H7 (cell line): ENCODE measurements around the gene ARID4B. TPM values are rescaled to one million over a fixed set of nuclear protein-coding genes. Genes with fewer than 3 reads are reported as not detected.

Source experiments
- DNase-seq: peaks from one replicate; pipeline ENCODE4 v3.0.0; 2012
- H3K27me3 ChIP-seq: 2 replicates; pipeline ENCODE4 v1.6.0; 2011; ENCODE audit warnings: mild to moderate bottlenecking, low read length; ENCODE audit not compliant: control insufficient read depth, insufficient read depth
- H3K36me3 ChIP-seq: replicated peaks from 2 replicates; pipeline ENCODE4 v1.5.1; 2011; ENCODE audit warnings: low read length; ENCODE audit not compliant: control insufficient read depth, insufficient read depth
- H3K4me3 ChIP-seq: 2 replicates; pipeline ENCODE4 v1.5.1; 2011; ENCODE audit warnings: low read depth, mild to moderate bottlenecking, control low read depth, low read length, moderate library complexity; ENCODE audit not compliant: insufficient read depth
- total RNA-seq: library from RNA; depleted of rRNA; stranded (reverse); fragments of >200 nt; shearing (Covaris generic); gene quantifications from 2 replicates; pipeline ENCODE4 v1.2.3, GENCODE V29; 2014; rRNA removed

The ARID4B gene
- total RNA-seq, 1 experiment from 2014 or later, result 16.0 TPM

GRCh38 chr1:235124111-235124510 is 203.9 kb downstream of the ARID4B start:
- Histone ChIP-seq H3K4me3 (no peak overlapping the region), H3K36me3 (peaks cover 9% of the 10 kb centered on the region), H3K27me3 (no peaks in the 10 kb centered on the region)
- DNase-seq, result no peak

GRCh38 chr1:235122348-235122747 is 205.6 kb downstream of the ARID4B start:
- no peak overlapping the region for H3K4me3 ChIP-seq
- H3K27me3 ChIP-seq, result no peaks in the 10 kb centered on the region
- peaks cover 24% of the 10 kb centered on the region for H3K36me3 ChIP-seq
- DNase-seq, result no peak

Other genes with a start within 250 kb of the ARID4B start
- gene TOMM20, start 199.3 kb downstream of the ARID4B start, total RNA-seq, result 172 and 214 TPM in 2 replicates
- gene RBM34, start 166.9 kb downstream of the ARID4B start, total RNA-seq, result 101 and 105 TPM in 2 replicates
- gene GGPS1, start 391 bp upstream of the ARID4B start, total RNA-seq, result 52.5 and 53.8 TPM in 2 replicates
- 28.8 and 31.0 TPM in 2 replicates for gene TBCE, start 39.2 kb upstream of the ARID4B start, total RNA-seq
- gene B3GALNT2, start 176.3 kb upstream of the ARID4B start, total RNA-seq, result 38.2 and 39.5 TPM in 2 replicates